ENCODE measurements around the gene SYP.

Gene SYP

GRCh38 chrX:49199906-49200771, at the start of gene SYP:
TSS of gene SYP (minus strand) at chrX:49200193. CDS start at chrX:49200186, 7 bp downstream.
- peak within 1 kb of the TSS; percentile 18 for H3K4me3 ChIP-seq (ENCODE audit: low read depth, low read length)
- in situ Hi-C loops (cut with HindIII; ENCODE audit: low sequenced_read_pairs), result no loop called here
- TF ChIP-seq CTCF (IDR thresholded peaks at IDR 0.05; ENCODE audit: low read depth, low read length, missing control alignments), result no peak
- peak; percentile 43 for DNase-seq (ENCODE audit: low read depth)

DNA sequence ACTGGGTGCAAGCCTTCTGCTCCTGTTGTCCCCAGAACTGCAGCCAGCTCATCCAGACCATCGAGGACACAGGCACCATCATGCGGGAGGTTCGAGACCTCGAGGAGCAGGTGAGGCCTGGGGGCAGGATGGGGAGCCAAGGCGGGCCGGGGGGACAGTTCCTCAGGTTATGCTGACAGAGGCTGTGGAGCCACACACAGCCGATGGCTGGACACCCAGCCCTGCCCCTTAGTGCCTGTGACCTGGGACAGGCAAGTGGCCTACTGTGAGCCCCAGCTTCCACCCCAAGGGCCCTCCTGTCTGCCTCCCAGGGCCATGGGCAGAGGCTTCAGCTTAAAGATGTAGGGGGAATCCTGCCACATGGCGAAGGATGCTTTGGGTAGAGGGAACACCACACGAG, 49.6 kb upstream of the SYP start:
- TF ChIP-seq CTCF (IDR thresholded peaks at IDR 0.05; ENCODE audit: low read depth, low read length, missing control alignments), result no peak
- H3K4me3 ChIP-seq (ENCODE audit: low read depth, low read length), result no peak overlapping the region
- in situ Hi-C loops (cut with HindIII; ENCODE audit: low sequenced_read_pairs), result no loop called here
- DNase-seq (ENCODE audit: low read depth), result no peak

- no peak overlapping the region for H3K4me3 ChIP-seq (ENCODE audit: low read depth, low read length)
- no peak for TF ChIP-seq CTCF (IDR thresholded peaks at IDR 0.05; ENCODE audit: low read depth, low read length, missing control alignments)
- no peak for DNase-seq (ENCODE audit: low read depth)
- in situ Hi-C loops (cut with HindIII; ENCODE audit: low sequenced_read_pairs), result no loop called here
Observed at GRCh38 chrX:49249071-49249470, 49.1 kb upstream of the SYP start.

DNA sequence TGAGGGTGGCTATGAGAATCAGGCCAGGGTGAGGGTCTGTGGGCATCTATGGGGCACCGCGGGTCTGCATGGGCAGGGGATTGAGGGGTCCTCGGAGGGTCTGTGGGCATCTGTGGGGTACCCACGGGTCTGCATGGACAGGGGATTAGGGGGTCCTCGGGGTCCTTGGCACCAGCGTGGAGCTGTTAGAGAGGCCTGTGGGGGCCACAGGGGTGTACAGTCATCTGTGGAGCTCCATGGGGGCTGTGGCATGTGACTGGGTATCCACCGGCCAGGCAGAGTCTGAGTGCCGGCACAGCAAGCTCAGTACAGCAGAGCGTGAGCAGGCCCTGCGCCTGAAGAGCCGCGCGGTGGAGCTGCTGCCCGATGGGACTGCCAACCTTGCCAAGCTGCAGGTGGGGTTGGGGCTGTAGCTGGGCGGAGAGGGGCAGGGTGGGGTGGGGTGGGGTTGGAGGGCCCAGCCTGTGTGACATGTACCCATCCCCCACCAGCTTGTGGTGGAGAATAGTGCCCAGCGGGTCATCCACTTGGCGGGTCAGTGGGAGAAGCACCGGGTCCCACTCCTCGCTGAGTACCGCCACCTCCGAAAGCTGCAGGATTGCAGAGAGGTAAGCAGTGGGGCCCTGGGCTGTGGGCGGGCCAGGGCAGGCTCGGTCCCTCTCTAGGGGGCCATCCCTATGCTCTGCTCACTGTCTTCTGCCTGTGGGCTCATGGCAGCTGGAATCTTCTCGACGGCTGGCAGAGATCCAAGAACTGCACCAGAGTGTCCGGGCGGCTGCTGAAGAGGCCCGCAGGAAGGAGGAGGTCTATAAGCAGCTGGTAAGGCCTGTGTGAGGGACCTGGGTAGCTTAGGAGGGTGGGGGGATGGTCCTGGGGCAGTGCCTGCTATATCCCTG, 48.2 kb upstream of the SYP start:
- no peak for TF ChIP-seq CTCF (IDR thresholded peaks at IDR 0.05; ENCODE audit: low read depth, low read length, missing control alignments)
- no peak overlapping the region for H3K4me3 ChIP-seq (ENCODE audit: low read depth, low read length)
- in situ Hi-C loops (cut with HindIII; ENCODE audit: low sequenced_read_pairs), result no loop called here
- DNase-seq (ENCODE audit: low read depth), result no peak

GRCh38 chrX:49247346-49247745, 47.4 kb upstream of the SYP start:
- DNase-seq (ENCODE audit: low read depth), result no peak
- in situ Hi-C loops (cut with HindIII; ENCODE audit: low sequenced_read_pairs), result no loop called here
- no peak for TF ChIP-seq CTCF (IDR thresholded peaks at IDR 0.05; ENCODE audit: low read depth, low read length, missing control alignments)
- H3K4me3 ChIP-seq (ENCODE audit: low read depth, low read length), result no peak overlapping the region

- no peak for TF ChIP-seq CTCF (IDR thresholded peaks at IDR 0.05; ENCODE audit: low read depth, low read length, missing control alignments)
- H3K4me3 ChIP-seq (ENCODE audit: low read depth, low read length), result no peak overlapping the region
- DNase-seq (ENCODE audit: low read depth), result no peak
- in situ Hi-C loops (cut with HindIII; ENCODE audit: low sequenced_read_pairs), result no loop called here
Observed at GRCh38 chrX:49246541-49246940, 46.5 kb upstream of the SYP start.
